ENCODE measurements around the gene RASAL3. TPM values are rescaled to one million over a fixed set of nuclear protein-coding genes. Genes with fewer than 3 reads are reported as not detected.

The RASAL3 gene
- total RNA-seq, 1 experiment from 2014 or later, result 0.57 TPM

GRCh38 chr19:15463861-15464371 lies 428 bp downstream of the RASAL3 start:
- H4K20me1 ChIP-seq (ENCODE audit: insufficient read depth), result no peaks in the 10 kb centered on the region
- ChIA-PET RAD21 (ENCODE audit: low non-redundant PET in 1 of 2, low total read pairs in 2 of 2, uncharacterized antibody in 2 of 2, unreplicated experiment in 2 of 2) (no interaction called here), POLR2A (interaction anchor here (1.5 kb wide), 1 partner anchor 10 kb away, joined by 3 read pairs; no protein-coding TSS in a partner anchor), CTCF (interaction anchor here (2.1 kb wide), 1 partner anchor 10 kb away, joined by 4 read pairs; no protein-coding TSS in a partner anchor)
- no peaks in the 10 kb centered on the region for H3K79me2 ChIP-seq (ENCODE audit: insufficient read depth, low read length)
- no peaks in the 10 kb centered on the region for H3K9me2 ChIP-seq (ENCODE audit: insufficient read depth)
- no peak overlapping the region for H2AFZ ChIP-seq (ENCODE audit: low read depth, low read length, poor library complexity, severe bottlenecking)
- intact Hi-C loops (cut with micrococcal nuclease), result no loop called here
- no TSS peak for BruUV-seq (replicated peaks)
- H3K27ac ChIP-seq (ENCODE audit: low read depth, low read length), result no peak overlapping the region
- TF ChIP-seq EZH2phosphoT487 (IDR thresholded peaks at IDR 0.05; ENCODE audit: borderline replicate concordance) (no peak), CBX3 (IDR thresholded peaks at IDR 0.05; ENCODE audit: low read depth) (no peak), RAD21 (IDR thresholded peaks at IDR 0.05; ENCODE audit: low read depth) (no peak), SRF (IDR thresholded peaks at IDR 0.05; ENCODE audit: low read depth) (no peak), MAX (IDR thresholded peaks at IDR 0.05) (no peak), POLR2AphosphoS5 (IDR thresholded peaks at IDR 0.05; ENCODE audit: low read depth, low read length) (no peak), TCF7L2 (IDR thresholded peaks at IDR 0.05; ENCODE audit: borderline replicate concordance, extremely low read depth, insufficient read depth, insufficient read length) (no peak)
- DNase-seq (ENCODE audit: low read depth, low spot score) (no peak), ATAC-seq (no peak)
- no peak overlapping the region for H3K4me2 ChIP-seq (ENCODE audit: low read length)
- no peak overlapping the region for H3K9ac ChIP-seq (ENCODE audit: low read length)
- peaks cover 0 to 7% of the 10 kb centered on the region in 2 experiments; a peak in 2 of 4 replicates for H3K4me1 ChIP-seq (ENCODE audit: control insufficient read depth in 1 of 2, insufficient read depth in 2 of 2, low read length in 2 of 2)
- no peaks in the 10 kb centered on the region for H3K9me3 ChIP-seq (ENCODE audit: control insufficient read depth in 1 of 2, insufficient read depth in 1 of 2, low read depth in 1 of 2, low read length in 2 of 2)
- H3K4me3 ChIP-seq (replicated peaks in 1 of 2; ENCODE audit: low read depth in 1 of 2, low read length in 2 of 2), result no peak overlapping the region
- H3K27me3 ChIP-seq (ENCODE audit: insufficient read depth, low read length), result no peaks in the 10 kb centered on the region
- no peaks in the 10 kb centered on the region for H3K36me3 ChIP-seq (ENCODE audit: control insufficient read depth in 1 of 2, insufficient read depth in 2 of 2, low read length in 2 of 2)

GRCh38 chr19:15461694-15462093 lies 2.6 kb downstream of the RASAL3 start:
- H3K27me3 ChIP-seq (ENCODE audit: insufficient read depth, low read length), result no peaks in the 10 kb centered on the region
- no peaks in the 10 kb centered on the region for H3K79me2 ChIP-seq (ENCODE audit: insufficient read depth, low read length)
- intact Hi-C loops (cut with micrococcal nuclease), result no loop called here
- H2AFZ ChIP-seq (ENCODE audit: low read depth, low read length, poor library complexity, severe bottlenecking), result no peak overlapping the region
- H4K20me1 ChIP-seq (ENCODE audit: insufficient read depth), result no peaks in the 10 kb centered on the region
- no peak overlapping the region for H3K4me2 ChIP-seq (ENCODE audit: low read length)
- ChIA-PET CTCF (interaction anchor here (2.1 kb wide), 1 partner anchor 7 kb away, joined by 4 read pairs; no protein-coding TSS in a partner anchor), POLR2A (no interaction called here), RAD21 (ENCODE audit: low non-redundant PET in 1 of 2, low total read pairs in 2 of 2, uncharacterized antibody in 2 of 2, unreplicated experiment in 2 of 2) (no interaction called here)
- no peak overlapping the region for H3K9ac ChIP-seq (ENCODE audit: low read length)
- no peaks in the 10 kb centered on the region for H3K9me3 ChIP-seq (ENCODE audit: control insufficient read depth in 1 of 2, insufficient read depth in 1 of 2, low read depth in 1 of 2, low read length in 2 of 2)
- H3K4me3 ChIP-seq (replicated peaks in 1 of 2; ENCODE audit: low read depth in 1 of 2, low read length in 2 of 2), result no peak overlapping the region
- ATAC-seq (no peak), DNase-seq (ENCODE audit: low read depth, low spot score) (no peak)
- no peaks in the 10 kb centered on the region for H3K9me2 ChIP-seq (ENCODE audit: insufficient read depth)
- no peaks in the 10 kb centered on the region for H3K36me3 ChIP-seq (ENCODE audit: control insufficient read depth in 1 of 2, insufficient read depth in 2 of 2, low read length in 2 of 2)
- BruUV-seq (replicated peaks), result no TSS peak
- H3K27ac ChIP-seq (ENCODE audit: low read depth, low read length), result no peak overlapping the region
- peaks cover 0 to 1% of the 10 kb centered on the region in 2 experiments; a peak in 2 of 4 replicates for H3K4me1 ChIP-seq (ENCODE audit: control insufficient read depth in 1 of 2, insufficient read depth in 2 of 2, low read length in 2 of 2)
- TF ChIP-seq YY1 (IDR thresholded peaks at IDR 0.05; ENCODE audit: extremely low read depth, insufficient replicate concordance, low read depth, low read length) (no peak), TCF7L2 (IDR thresholded peaks at IDR 0.05; ENCODE audit: borderline replicate concordance, extremely low read depth, insufficient read depth, insufficient read length) (no peak), CBX3 (IDR thresholded peaks at IDR 0.05; ENCODE audit: low read depth) (no peak), POLR2AphosphoS5 (IDR thresholded peaks at IDR 0.05; ENCODE audit: low read depth, low read length) (no peak), EZH2phosphoT487 (IDR thresholded peaks at IDR 0.05; ENCODE audit: borderline replicate concordance) (no peak), ZFX (IDR thresholded peaks at IDR 0.05) (no peak), CTCF (IDR thresholded peaks at IDR 0.05 in 2 of 3, conservative IDR thresholded peaks at IDR 0.05 in 1 of 3; ENCODE audit: borderline replicate concordance in 1 of 3, insufficient read depth in 1 of 3, low read depth in 2 of 3, low read length in 2 of 3) (no peak), SP1 (IDR thresholded peaks at IDR 0.05; ENCODE audit: low read depth) (no peak), EZH2 (IDR thresholded peaks at IDR 0.05) (no peak), SIN3A (IDR thresholded peaks at IDR 0.05; ENCODE audit: low read depth) (no peak), JUND (IDR thresholded peaks at IDR 0.05) (no peak)
- TF ChIP-seq, protein P1, sequence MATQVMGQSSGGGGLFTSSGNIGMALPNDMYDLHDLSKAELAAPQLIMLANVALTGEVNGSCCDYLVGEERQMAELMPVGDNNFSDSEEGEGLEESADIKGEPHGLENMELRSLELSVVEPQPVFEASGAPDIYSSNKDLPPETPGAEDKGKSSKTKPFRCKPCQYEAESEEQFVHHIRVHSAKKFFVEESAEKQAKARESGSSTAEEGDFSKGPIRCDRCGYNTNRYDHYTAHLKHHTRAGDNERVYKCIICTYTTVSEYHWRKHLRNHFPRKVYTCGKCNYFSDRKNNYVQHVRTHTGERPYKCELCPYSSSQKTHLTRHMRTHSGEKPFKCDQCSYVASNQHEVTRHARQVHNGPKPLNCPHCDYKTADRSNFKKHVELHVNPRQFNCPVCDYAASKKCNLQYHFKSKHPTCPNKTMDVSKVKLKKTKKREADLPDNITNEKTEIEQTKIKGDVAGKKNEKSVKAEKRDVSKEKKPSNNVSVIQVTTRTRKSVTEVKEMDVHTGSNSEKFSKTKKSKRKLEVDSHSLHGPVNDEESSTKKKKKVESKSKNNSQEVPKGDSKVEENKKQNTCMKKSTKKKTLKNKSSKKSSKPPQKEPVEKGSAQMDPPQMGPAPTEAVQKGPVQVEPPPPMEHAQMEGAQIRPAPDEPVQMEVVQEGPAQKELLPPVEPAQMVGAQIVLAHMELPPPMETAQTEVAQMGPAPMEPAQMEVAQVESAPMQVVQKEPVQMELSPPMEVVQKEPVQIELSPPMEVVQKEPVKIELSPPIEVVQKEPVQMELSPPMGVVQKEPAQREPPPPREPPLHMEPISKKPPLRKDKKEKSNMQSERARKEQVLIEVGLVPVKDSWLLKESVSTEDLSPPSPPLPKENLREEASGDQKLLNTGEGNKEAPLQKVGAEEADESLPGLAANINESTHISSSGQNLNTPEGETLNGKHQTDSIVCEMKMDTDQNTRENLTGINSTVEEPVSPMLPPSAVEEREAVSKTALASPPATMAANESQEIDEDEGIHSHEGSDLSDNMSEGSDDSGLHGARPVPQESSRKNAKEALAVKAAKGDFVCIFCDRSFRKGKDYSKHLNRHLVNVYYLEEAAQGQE (IDR thresholded peaks at IDR 0.05; ENCODE audit: low read depth), result no peak
